ENCODE measurements around the gene MACIR.

MACIR gene

GRCh38 chr5:103293719-103294118 is 35.2 kb downstream of the MACIR start:
- no peak for DNase-seq

- DNase-seq, result no peak
These were observed 36.3 kb downstream of the MACIR start for GRCh38 chr5:103294906-103295305.

DNA sequence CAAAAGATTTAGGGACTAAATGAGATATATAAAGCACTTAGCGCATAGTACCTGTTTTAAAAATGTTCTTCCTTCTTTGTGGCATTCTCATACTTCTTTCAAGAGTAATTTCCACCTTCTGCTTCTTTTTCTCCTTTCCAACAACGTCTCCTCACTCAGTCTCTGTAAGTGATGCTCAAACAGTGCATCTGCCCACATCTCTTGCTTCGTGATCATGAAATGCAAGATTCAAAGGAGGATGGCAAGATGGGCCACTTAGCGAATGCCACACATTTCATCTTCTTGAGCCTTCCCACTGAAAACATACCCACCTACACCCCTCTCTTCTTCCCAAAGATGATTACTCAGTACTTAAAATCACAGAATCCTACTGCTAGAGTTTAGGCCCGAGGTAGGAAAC is 36.9 kb downstream of the MACIR start:
- DNase-seq, result no peak

GRCh38 chr5:103295871-103296270 is 37.3 kb downstream of the MACIR start:
- no peak for DNase-seq

DNA sequence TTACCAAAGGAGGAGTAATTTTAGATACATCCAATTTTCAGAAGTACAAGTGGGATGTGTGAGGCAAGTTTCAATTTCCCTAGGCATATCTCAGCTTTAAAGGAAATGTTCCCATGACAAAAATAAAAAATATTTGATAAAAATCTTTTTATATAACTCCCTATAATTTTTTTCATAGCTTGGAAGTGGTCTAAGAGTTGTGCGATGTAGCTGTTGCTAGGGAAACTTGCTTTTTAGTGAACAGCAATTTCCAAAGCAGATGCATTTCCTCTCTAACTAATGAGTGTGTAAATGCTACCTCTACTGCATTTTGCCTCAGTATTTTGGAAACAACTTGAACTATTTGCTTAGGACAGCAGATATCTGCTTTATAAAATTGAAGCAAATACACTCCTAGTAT is 39.6 kb downstream of the MACIR start:
- DNase-seq, result no peak

DNA sequence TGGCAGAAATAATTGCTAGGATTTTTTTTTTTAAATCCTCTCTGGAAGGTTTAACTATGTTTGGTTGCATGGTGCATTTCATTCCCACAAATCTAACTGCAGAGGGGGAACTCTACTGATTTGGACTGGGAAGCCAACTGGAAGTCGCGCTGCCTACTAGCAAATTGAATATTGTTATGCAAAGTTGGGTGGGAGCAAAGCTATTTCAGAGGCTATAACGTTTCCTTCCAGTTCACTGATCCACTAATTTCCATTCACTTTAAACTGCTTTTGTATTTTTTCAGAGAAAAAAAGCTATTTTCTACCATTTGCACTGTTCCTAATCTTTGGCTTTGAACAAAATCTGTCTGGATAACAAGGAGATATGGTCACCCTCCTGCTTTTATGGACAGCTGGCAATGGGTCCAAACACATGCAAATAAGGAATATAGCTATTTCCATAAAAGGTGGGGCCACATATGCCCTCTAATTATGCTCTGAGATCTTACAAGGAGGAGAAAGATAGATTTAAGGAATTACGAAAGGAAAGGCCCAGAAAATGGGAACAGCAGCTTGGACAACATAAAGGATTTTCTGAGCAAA is 40.1 kb downstream of the MACIR start:
- DNase-seq, result no peak

DNA sequence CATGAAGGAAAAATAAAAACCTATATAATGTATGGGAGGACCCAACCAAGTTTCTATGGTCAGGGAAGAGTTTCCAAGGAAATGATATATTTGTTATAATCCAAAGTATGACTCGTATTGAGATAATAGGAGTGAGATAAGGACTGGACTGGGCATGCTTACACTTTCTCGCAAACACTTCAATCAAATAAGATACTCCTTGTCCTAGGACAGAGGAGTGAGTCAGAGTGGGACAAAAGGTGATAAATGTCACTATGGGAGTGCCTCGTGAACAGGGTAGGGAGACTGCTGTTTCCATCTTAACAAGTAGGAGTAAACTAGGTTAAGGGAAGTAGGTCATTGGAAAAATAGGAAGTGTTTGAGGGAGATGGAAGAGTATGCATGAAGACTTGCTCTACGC is 47.2 kb downstream of the MACIR start:
- DNase-seq, result no peak

DNA sequence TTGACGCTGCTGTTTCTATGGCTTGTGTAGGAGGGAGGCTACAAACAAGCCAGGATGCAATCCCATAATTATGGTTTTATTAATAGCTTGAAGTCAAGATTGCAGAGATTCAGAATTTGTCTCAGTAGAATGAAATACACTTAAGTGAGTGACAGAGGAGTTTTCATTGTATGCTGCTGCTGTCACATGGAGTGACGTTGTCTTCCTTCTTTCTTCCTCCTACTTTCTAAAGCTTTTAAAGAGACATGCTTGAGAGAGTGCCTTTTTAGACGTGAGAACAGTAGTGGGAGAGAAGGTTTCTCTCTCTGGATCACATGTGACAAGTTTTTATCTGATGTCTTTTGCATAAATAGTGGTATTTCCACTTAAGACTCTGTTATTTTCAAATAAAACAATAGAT is 48.9 kb downstream of the MACIR start:
- DNase-seq, result no peak

GRCh38 chr5:103308774-103309173 is 50.2 kb downstream of the MACIR start:
- DNase-seq, result no peak

GRCh38 chr5:103313056-103313455 is 54.5 kb downstream of the MACIR start:
- no peak for DNase-seq

DNA sequence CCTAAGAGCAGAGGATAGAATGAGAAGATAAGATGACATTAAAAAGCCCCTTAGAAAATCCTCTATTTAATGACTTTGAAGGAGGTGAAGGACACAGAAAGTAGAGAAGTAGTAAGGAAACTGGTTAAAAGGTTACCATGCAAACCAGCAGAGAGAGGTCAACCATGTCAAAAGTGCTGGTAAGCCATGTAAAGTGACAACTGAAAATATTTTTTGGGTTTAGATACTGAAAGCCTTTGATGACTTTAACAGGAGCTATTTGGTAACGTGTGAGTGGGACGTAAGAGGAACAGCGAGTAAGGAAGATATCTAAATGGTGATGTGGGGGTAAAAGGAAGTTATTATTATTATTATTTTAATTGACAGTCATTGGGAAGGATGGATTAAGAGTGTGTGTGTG is 56.9 kb downstream of the MACIR start:
- no peak for DNase-seq

DNA sequence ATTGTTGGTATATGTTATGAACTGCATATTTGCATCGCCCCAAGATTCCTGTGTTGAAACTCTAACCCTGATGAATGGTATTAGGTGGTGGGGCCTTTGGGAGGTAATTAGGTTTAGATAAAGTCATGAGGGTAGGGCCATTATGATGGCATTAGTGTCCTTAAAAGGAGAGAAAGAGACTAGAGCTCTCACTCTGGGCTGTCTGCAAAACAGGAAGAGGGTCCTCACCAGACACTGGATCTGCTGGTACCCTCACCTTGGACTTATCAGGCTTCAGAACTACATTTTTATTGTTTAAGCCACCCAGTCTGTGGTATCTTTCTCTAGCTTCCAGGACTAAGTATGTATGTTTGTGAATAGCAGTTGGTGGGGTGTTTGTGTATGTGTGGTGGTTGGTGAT is 68.9 kb downstream of the MACIR start:
- DNase-seq, result no peak

DNA sequence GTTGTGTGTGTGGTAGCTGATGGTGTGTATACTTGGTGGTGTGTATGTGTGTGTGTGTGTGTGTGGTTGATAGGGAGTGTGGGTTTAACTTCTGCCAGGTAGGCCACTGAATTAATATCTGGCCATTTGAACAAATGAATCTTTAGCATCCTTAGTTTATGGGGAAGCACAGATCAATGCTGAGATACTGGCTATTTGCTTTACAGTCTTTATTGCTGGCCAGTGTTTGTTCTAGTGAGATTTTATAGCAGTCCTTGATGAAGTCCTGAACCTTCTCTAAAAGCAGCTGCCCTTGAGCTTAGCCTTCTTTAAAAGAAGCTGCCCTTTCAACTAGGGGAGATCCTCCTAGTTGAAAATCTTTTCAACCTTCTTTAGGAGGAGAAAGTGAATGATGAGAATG is 69.3 kb downstream of the MACIR start:
- no peak for DNase-seq

Data from hematopoietic multipotent progenitor cell treated with erythropoietin and hydrocortisone succinate and interleukin-3 and kit ligand, for 6 days (in vitro differentiated cells).